Measurements from ENCODE around the gene TMEM87A. TPM values are rescaled to one million over a fixed set of nuclear protein-coding genes. Genes with fewer than 3 reads are reported as not detected.

Gene TMEM87A
- total and polyA plus RNA-seq, 2 of the 8 experiments (the other 6 are each of a cell fraction or from before 2014, with no cell fraction given): 15.2 to 33.1 TPM

DNA sequence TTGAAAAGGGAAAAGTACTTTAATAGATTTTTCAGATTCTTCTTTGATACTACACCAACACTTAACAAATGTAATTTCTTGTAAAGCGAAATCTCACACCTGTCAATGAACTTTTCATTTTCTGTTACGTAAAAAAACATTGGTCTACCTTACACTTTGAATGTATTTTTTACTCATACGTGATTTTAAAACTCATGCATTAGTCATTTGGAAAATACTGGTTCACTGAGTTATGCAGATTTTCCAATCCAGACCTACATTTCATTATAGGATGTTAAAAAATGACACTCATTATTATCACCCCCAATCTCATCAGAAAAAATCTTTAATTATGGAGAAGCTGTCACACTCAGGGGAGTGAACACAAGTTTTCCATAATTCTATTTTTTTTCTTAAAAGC is 79.8 kb downstream of the TMEM87A start:
- peaks cover 0 to 19% (median 3%) of the 10 kb centered on the region in 4 experiments; a peak in 3 of 8 replicates for H3K36me3 ChIP-seq (ENCODE audit: control insufficient read depth in 2 of 4, insufficient read depth in 4 of 4, low read length in 3 of 4)
- H4K5ac ChIP-seq (ENCODE audit: insufficient read length, low read depth, low read length): no peak overlapping the region
- no peaks in the 10 kb centered on the region for H3K23me2 ChIP-seq (ENCODE audit: low read depth, low read length)
- H2AFZ ChIP-seq (ENCODE audit: low read length): no peak overlapping the region
- FAIRE-seq (no peak), DNase-seq (ENCODE audit: low read depth in 1 of 2, low spot score in 2 of 2) (no peak)
- peaks cover 0 to 7% of the 10 kb centered on the region in 2 experiments for H4K20me1 ChIP-seq (replicated peaks in 1 of 2; ENCODE audit: control insufficient read depth in 1 of 2, insufficient read depth in 2 of 2, low read length in 2 of 2)
- H3K79me1 ChIP-seq (ENCODE audit: low read depth, low read length): no peaks in the 10 kb centered on the region
- no peaks in the 10 kb centered on the region for H3K4me1 ChIP-seq (replicated peaks in 1 of 4; ENCODE audit: control insufficient read depth in 3 of 4, insufficient read depth in 4 of 4, low read length in 3 of 4)
- no peak overlapping the region for H3K4me3 ChIP-seq (ENCODE audit: extremely low read depth in 1 of 4, insufficient read depth in 2 of 4, low read depth in 3 of 4, low read length in 4 of 4)
- no peak overlapping the region for H3K27ac ChIP-seq (ENCODE audit: low read depth, low read length)
- H3K79me2 ChIP-seq (ENCODE audit: control insufficient read depth in 1 of 2, insufficient read depth in 2 of 2, low read length in 2 of 2): no peaks in the 10 kb centered on the region
- ChIA-PET CTCF (ENCODE audit: partially characterized antibody) (interaction anchor here (0.8 to 1.0 kb wide), 2 partner anchors 43 to 133 kb away, joined by 3 read pairs; no protein-coding TSS in a partner anchor), POLR2A (ENCODE audit: partially characterized antibody) (no interaction called here)
- H2BK12ac ChIP-seq (ENCODE audit: low read depth, low read length): no peak overlapping the region
- no peak overlapping the region for H2BK120ac ChIP-seq (replicated peaks; ENCODE audit: low read depth, low read length)
- no peak overlapping the region for H3K23ac ChIP-seq (ENCODE audit: insufficient read length)
- H3K18ac ChIP-seq (ENCODE audit: extremely low read depth, low read length): no peak overlapping the region
- no peak overlapping the region for H3K56ac ChIP-seq (replicated peaks; ENCODE audit: insufficient read length, low read depth, low read length)
- no peak overlapping the region for H3K9ac ChIP-seq (replicated peaks in 1 of 4; ENCODE audit: extremely low read depth in 1 of 4, low read depth in 3 of 4, low read length in 3 of 4)
- H3K4ac ChIP-seq (replicated peaks; ENCODE audit: insufficient read length, low read depth, low read length): no peak overlapping the region
- no peak overlapping the region for H4K91ac ChIP-seq (replicated peaks; ENCODE audit: insufficient read length, low read length)
- no peaks in the 10 kb centered on the region for H3K9me3 ChIP-seq (ENCODE audit: insufficient read depth in 2 of 2, low read depth in 1 of 2, low read length in 1 of 2)
- TF ChIP-seq NRF1 (IDR thresholded peaks at IDR 0.05; ENCODE audit: low read depth, low read length): no peak
- TF ChIP-seq CEBPB (IDR thresholded peaks at IDR 0.05; ENCODE audit: low read depth, low read length): no peak
- TF ChIP-seq KDM1A (IDR thresholded peaks at IDR 0.05; ENCODE audit: borderline replicate concordance, low read length): no peak
- TF ChIP-seq HDAC6 (IDR thresholded peaks at IDR 0.05; ENCODE audit: low read depth, low read length): no peak
- no peaks in the 10 kb centered on the region for H3K27me3 ChIP-seq (replicated peaks in 1 of 4; ENCODE audit: control insufficient read depth in 3 of 4, extremely low read depth in 1 of 4, insufficient read depth in 3 of 4, low read length in 3 of 4)
- no peak overlapping the region for H2BK20ac ChIP-seq (ENCODE audit: low read length)
- H2BK15ac ChIP-seq (ENCODE audit: low read length): no peak overlapping the region
- no peak overlapping the region for H3K14ac ChIP-seq (ENCODE audit: insufficient read length)
- no peak overlapping the region for H2AK5ac ChIP-seq (ENCODE audit: low read depth, low read length)
- WGBS, 2 experiments (ENCODE audit: extremely low coverage in 1 of 2, insufficient coverage in 1 of 2, insufficient read length in 1 of 2, insufficient replicate concordance in 2 of 2, low coverage in 1 of 2, low lambda C conversion rate in 2 of 2, missing lambda C conversion rate in 1 of 2): 90% methylated on average over 3 of the region's 3 CpGs; no CpG with 5 or more reads in 1 of the 2 experiments
- no peak overlapping the region for H4K8ac ChIP-seq (ENCODE audit: extremely low read depth, insufficient read depth, low read length)
- H3K4me2 ChIP-seq (ENCODE audit: insufficient read depth in 1 of 2, low read depth in 2 of 2, low read length in 2 of 2): no peak overlapping the region
- no peak overlapping the region for H2BK5ac ChIP-seq (ENCODE audit: low read depth, low read length)
